NT2/D1 (cell line): ENCODE data around the gene RNFT2.

Experiments
- YY1 ChIP-seq: IDR thresholded peaks from 2 replicates; pipeline ENCODE4 v1.6.1; 2011; ENCODE audit not compliant: insufficient read length, insufficient read depth
- ZNF274 ChIP-seq: IDR thresholded peaks from 2 replicates; pipeline ENCODE4 v1.6.1; 2011; ENCODE audit warnings: mild to moderate bottlenecking, low read depth, low read length

- TF ChIP-seq ZNF274, result no peak
- no peak for TF ChIP-seq YY1
These were observed 35.2 kb downstream of the RNFT2 start for GRCh38 chr12:116773276-116773731.
